Kidney (tissue), 14 donors: Measurements from ENCODE around the gene AP2A2. TPM values are rescaled to one million over a fixed set of nuclear protein-coding genes. Genes with fewer than 3 reads are reported as not detected.

Source experiments
- DNase-seq, 5 donors: peaks; one replicate each; pipeline ENCODE4 v3.0.0-alpha.2; 2013 to 2020
- FAIRE-seq: peaks from 2 replicates; lab custom pipeline; 2012; peaks lifted over from hg19 to GRCh38; lab: Jason Lieb, UNC
- H3K27ac ChIP-seq, 2 donors: one replicate each; pipeline ENCODE4 v1.7.0; 2013; ENCODE audit warnings: low read depth in 2 of 2, low read length in 2 of 2, inconsistent platforms in 1 of 2
- H3K27me3 ChIP-seq: one replicate; pipeline ENCODE4 v1.7.1; 2013; ENCODE audit warnings: low read length, inconsistent platforms; ENCODE audit not compliant: control insufficient read depth, insufficient read depth
- H3K36me3 ChIP-seq, 3 donors: one replicate each; pipeline versions ENCODE4 v1.7.0 to v1.7.1; 2013; ENCODE audit warnings: low read length in 3 of 3, control low read depth in 1 of 3, inconsistent platforms in 1 of 3; ENCODE audit not compliant: insufficient read depth in 3 of 3, control insufficient read depth in 2 of 3
- H3K4me1 ChIP-seq, 3 donors: one replicate each; pipeline versions ENCODE4 v1.7.0 to v1.7.1; 2013; ENCODE audit warnings: low read length in 3 of 3, inconsistent platforms in 1 of 3, low read depth in 1 of 3; ENCODE audit not compliant: control insufficient read depth in 2 of 3, insufficient read depth in 2 of 3
- H3K4me3 ChIP-seq, 3 donors: one replicate each; pipeline versions ENCODE4 v1.7.0 to v1.8.1; 2013; ENCODE audit warnings: low read length in 3 of 3, control low read depth in 1 of 3, inconsistent platforms in 1 of 3
- H3K9ac ChIP-seq, 3 donors: one replicate each; pipeline versions ENCODE4 v1.7.0 to v1.7.1; 2013; ENCODE audit warnings: low read length in 3 of 3, control low read depth in 1 of 3, inconsistent platforms in 1 of 3
- H3K9me3 ChIP-seq, 3 donors: one replicate each; pipeline versions ENCODE4 v1.7.0 to v1.7.1; 2013; ENCODE audit warnings: low read length in 3 of 3, control low read depth in 1 of 3, inconsistent platforms in 1 of 3; ENCODE audit not compliant: control insufficient read depth in 2 of 3, insufficient read depth in 1 of 3
- intact Hi-C: fragments of 100-400 bp; cut with DNase I; formaldehyde crosslinking; loops from one replicate; pipeline ENCODE4 v1.11.1; 2022
- polyA plus RNA-seq: library from polyadenylated mRNA; stranded (reverse); fragments of 350-450 nt; fragmentation: Illumina TruSeq; extraction: RNeasy Lipid Tissue Mini Kit (QIAGEN cat#74804); gene quantifications from one replicate; pipeline ENCODE4 v1.2.3, GENCODE V29; 2014; ENCODE audit warnings: low read depth, low replicate concordance; ENCODE audit not compliant: insufficient read depth
- total RNA-seq: library from RNA; stranded (reverse); fragmentation: NEBNext Ultra II Directional; extraction: Animal tissue kit (Norgen Biotek cat#: 25700); gene quantifications from one replicate; pipeline ENCODE4 v1.2.1, GENCODE V29; 2021
- TF ChIP-seq, protein P1 (sequence below): IDR thresholded peaks from 3 replicates; pipeline ENCODE4 v1.5.1; 2012; ENCODE audit warnings: mild to moderate bottlenecking, moderate library complexity, borderline replicate concordance; ENCODE audit not compliant: insufficient read depth; ENCODE audit errors: extremely low read depth
- donor health status: control.
- donor health status: control.
- donor health status: control.
- donor health status: control.
- donor health status: control.
- donor health status: DM: yes; HTN: yes; CAD: no.
- donor health status: Normal renal cell carcinoma (clear cell type).

Gene AP2A2
- total and polyA plus RNA-seq, 2 donors from 2014 or later, result 76.5 to 144 TPM

DNA sequence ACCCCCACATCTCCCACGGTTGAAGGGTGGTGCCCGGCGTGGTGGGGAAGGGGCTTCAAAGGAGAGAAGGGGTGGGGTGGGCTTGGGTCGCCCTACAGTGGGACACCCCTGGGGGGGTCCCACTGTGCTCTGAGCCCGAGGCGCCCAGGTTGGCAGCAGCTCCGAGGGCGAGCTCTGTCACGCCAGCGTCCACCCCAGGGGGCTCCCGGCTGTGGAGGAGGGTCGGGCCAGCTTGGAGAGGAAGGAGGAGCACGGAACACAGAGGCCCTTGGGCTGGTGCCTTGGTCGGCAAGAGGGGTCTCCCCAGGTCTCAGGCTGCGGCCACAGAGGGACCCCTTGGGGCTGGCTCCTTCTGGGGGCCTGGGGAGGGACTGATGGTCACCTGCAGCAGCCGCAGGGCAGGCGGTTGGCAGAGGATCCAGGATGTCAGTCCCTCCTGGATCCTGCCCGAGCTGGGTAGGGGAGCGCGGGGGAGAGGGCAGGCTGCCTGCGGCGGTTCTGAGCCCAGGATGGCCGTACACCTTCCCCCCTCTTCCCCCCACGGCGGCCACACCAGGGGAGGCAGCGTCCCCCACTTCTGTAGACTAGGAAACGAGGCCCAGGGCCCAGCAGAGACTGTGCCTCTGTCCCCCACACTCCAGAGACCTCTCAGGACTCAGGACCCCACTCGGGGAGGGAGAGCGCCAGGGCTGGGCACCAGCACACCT is 110.1 kb downstream of the AP2A2 start:
- no peak for DNase-seq
- Histone ChIP-seq H3K27ac (no peak overlapping the region), H3K9me3 (no peaks in the 10 kb centered on the region), H3K4me1 (no peaks in the 10 kb centered on the region), H3K27me3 (no peaks in the 10 kb centered on the region), H3K4me3 (no peak overlapping the region), H3K36me3 (peaks cover 0 to 4% (median 0%) of the 10 kb centered on the region in 3 donors), H3K9ac (no peak overlapping the region)
- TF ChIP-seq, protein P1, sequence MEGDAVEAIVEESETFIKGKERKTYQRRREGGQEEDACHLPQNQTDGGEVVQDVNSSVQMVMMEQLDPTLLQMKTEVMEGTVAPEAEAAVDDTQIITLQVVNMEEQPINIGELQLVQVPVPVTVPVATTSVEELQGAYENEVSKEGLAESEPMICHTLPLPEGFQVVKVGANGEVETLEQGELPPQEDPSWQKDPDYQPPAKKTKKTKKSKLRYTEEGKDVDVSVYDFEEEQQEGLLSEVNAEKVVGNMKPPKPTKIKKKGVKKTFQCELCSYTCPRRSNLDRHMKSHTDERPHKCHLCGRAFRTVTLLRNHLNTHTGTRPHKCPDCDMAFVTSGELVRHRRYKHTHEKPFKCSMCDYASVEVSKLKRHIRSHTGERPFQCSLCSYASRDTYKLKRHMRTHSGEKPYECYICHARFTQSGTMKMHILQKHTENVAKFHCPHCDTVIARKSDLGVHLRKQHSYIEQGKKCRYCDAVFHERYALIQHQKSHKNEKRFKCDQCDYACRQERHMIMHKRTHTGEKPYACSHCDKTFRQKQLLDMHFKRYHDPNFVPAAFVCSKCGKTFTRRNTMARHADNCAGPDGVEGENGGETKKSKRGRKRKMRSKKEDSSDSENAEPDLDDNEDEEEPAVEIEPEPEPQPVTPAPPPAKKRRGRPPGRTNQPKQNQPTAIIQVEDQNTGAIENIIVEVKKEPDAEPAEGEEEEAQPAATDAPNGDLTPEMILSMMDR, result no peak
- intact Hi-C loops, result no loop called here
- FAIRE-seq, result no peak

DNA sequence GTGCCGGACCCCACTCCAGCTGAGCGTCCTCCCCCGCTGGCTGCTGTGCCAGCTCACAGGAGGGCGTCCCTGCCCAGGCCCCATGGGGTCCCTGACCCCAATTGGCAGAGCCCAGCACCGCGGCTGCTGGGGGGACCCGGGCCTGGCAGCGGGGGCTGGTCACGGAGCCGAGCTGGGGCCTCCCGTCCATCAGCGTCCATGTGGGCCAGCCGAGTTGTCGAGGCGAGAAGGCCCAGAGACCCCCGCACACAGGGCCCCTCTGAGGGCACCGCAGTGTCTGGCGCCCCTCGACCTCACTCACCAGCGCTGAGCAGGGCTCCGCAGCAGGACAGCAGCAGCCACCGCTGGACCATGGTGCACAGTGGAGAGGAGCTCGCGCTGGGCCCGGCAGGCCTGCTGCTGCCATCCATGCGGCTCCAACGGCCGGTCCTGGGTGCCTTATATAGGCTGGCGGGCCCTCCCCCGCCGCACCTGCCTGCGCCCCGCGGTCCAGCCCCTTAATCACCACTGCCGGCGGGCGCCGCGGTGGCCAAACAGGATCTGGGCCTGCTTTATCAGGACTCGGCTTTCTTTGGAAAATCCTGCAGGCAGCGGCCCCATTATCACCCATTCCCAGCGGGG is 110.7 kb downstream of the AP2A2 start, which contains the start of gene MUC6:
TSS of gene MUC6 (minus strand) at position 416 of the 621 bp plus-strand sequence. CDS start at position 353, 63 bp downstream.
- H3K4me3 ChIP-seq, result no peak within 1 kb of the TSS
- H3K9ac ChIP-seq, result no peak within 1 kb of the TSS
- peak in 3 of 5 donors; percentile 56 to 64 (median 57) for DNase-seq
- peaks cover 0 to 4% (median 0%) of the 10 kb centered on the region in 3 donors for H3K36me3 ChIP-seq
- TF ChIP-seq, protein P1, result no peak
- no peaks in the 10 kb centered on the region for H3K4me1 ChIP-seq
- intact Hi-C loops, result no loop called here
- FAIRE-seq, result no peak
- H3K9me3 ChIP-seq, result no peaks in the 10 kb centered on the region
- no peak within 1 kb of the TSS for H3K27ac ChIP-seq
- H3K27me3 ChIP-seq, result no peaks in the 10 kb centered on the region

DNA sequence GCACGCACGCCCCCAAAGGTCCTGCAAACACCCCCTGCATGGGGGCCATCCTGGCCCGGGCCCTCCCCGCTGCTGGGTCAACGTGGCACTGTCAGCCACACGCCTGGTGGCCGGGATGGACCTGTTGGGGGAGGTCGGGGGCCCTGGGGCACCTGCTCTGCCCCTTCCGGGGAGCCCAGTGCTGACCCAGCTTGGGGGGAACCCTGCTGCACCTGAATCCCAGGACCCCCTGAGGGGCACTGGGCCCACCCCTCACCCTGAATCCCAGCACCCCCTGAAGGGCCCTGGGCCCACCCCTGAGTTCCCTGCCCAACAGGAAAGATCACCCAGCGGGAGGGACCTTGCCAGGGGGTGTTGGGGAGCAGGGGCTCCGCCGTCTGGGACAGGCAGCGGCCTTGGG is 111.3 kb downstream of the AP2A2 start:
- Histone ChIP-seq H3K4me3 (no peak overlapping the region), H3K4me1 (no peaks in the 10 kb centered on the region), H3K36me3 (peaks cover 0 to 4% (median 0%) of the 10 kb centered on the region in 3 donors), H3K9ac (no peak overlapping the region), H3K27ac (no peak overlapping the region), H3K27me3 (no peaks in the 10 kb centered on the region), H3K9me3 (no peaks in the 10 kb centered on the region)
- TF ChIP-seq, protein P1, result no peak
- FAIRE-seq (no peak), DNase-seq (no peak)
- intact Hi-C loops, result no loop called here
